Karpas-422 (cell line): ENCODE data around the gene TSNAX. TPM values are rescaled to one million over a fixed set of nuclear protein-coding genes. Genes with fewer than 3 reads are reported as not detected.
"Not testable (repeated sequence)": the region's sequence is repeated elsewhere in the genome, so short reads cannot be mapped to it uniquely, and the experiment has no call there.

Experiments used
- DNase-seq: peaks from one replicate; pipeline ENCODE4 v3.0.0-alpha.2; 2015
- H2AFZ ChIP-seq: fragments of 200-600 bp; sonication (generic); 2 replicates; pipeline ENCODE4 v1.6.1; 2014; ENCODE audit warnings: antibody characterized with exemption, low read length, mixed read lengths
- H3K27ac ChIP-seq: fragments of 200-600 bp; sonication (generic); 2 replicates; pipeline ENCODE4 v1.5.1; 2014; ENCODE audit warnings: mild to moderate bottlenecking, low read length, moderate library complexity
- H3K27me3 ChIP-seq: fragments of 200-600 bp; sonication (generic); 2 replicates; pipeline ENCODE4 v1.6.1; 2014; ENCODE audit warnings: low read length, mixed read lengths
- H3K36me3 ChIP-seq: fragments of 200-600 bp; sonication (generic); 2 replicates; pipeline ENCODE4 v1.6.1; 2014; ENCODE audit warnings: low read length, mixed read lengths; ENCODE audit not compliant: insufficient read depth
- H3K4me1 ChIP-seq: fragments of 200-600 bp; sonication (generic); 2 replicates; pipeline ENCODE4 v1.6.1; 2014; ENCODE audit warnings: mild to moderate bottlenecking, low read length, mixed read lengths
- H3K4me2 ChIP-seq: fragments of 200-600 bp; sonication (generic); 2 replicates; pipeline ENCODE4 v1.6.1; 2014; ENCODE audit warnings: low read length, low read depth, mild to moderate bottlenecking; ENCODE audit not compliant: poor library complexity, severe bottlenecking
- H3K4me3 ChIP-seq: fragments of 200-600 bp; sonication (generic); 2 replicates; pipeline ENCODE4 v1.5.1; 2014; ENCODE audit warnings: mild to moderate bottlenecking, antibody characterized with exemption, low read length, mixed read lengths
- H3K79me2 ChIP-seq: fragments of 200-600 bp; sonication (generic); 2 replicates; pipeline ENCODE4 v1.6.1; 2014; ENCODE audit warnings: mild to moderate bottlenecking, low read length, mixed read lengths
- H3K9ac ChIP-seq: fragments of 200-600 bp; sonication (generic); 2 replicates; pipeline ENCODE4 v1.6.0; 2014; ENCODE audit warnings: low read length
- H3K9me2 ChIP-seq: fragments of 200-600 bp; sonication (generic), shearing (Covaris generic); replicated peaks from 2 replicates; pipeline ENCODE4 v1.6.0; 2014; ENCODE audit warnings: mild to moderate bottlenecking, low read length, moderate library complexity; ENCODE audit not compliant: insufficient read depth
- H3K9me3 ChIP-seq: fragments of 300-700, 200-600 bp; sonication (generic); 2 replicates; pipeline ENCODE4 v1.6.1; 2014; ENCODE audit warnings: low read length, mixed read lengths
- H4K20me1 ChIP-seq: fragments of 200-600 bp; sonication (generic); 2 replicates; pipeline ENCODE4 v1.6.1; 2014; ENCODE audit warnings: mild to moderate bottlenecking, antibody characterized with exemption, low read length, low read depth; ENCODE audit not compliant: insufficient read depth
- total RNA-seq: library from RNA; depleted of rRNA; stranded (reverse); fragments of >200 nt; shearing (Covaris generic); gene quantifications from 2 replicates; pipeline ENCODE4 v1.2.3, GENCODE V29; 2014; ENCODE audit warnings: low replicate concordance

Gene TSNAX
- total RNA-seq, 1 experiment from 2014 or later = 45.4 TPM

GRCh38 chr1:231557898-231558707, 29.6 kb downstream of the TSNAX start:
- no peaks in the 10 kb centered on the region for H3K27me3 ChIP-seq
- no peak for DNase-seq
- H3K79me2 ChIP-seq = peaks cover 76% of the 10 kb centered on the region
- H4K20me1 ChIP-seq = no peaks in the 10 kb centered on the region
- no peaks in the 10 kb centered on the region for H3K4me1 ChIP-seq
- H3K4me2 ChIP-seq = no peak overlapping the region
- H3K36me3 ChIP-seq = peaks cover 25% of the 10 kb centered on the region
- no peak overlapping the region for H3K4me3 ChIP-seq
- no peaks in the 10 kb centered on the region for H3K9me3 ChIP-seq
- no peak overlapping the region for H3K9ac ChIP-seq
- H3K27ac ChIP-seq = no peak overlapping the region
- no peaks in the 10 kb centered on the region for H3K9me2 ChIP-seq
- H2AFZ ChIP-seq = no peak overlapping the region

GRCh38 chr1:231558708-231559185, 30.3 kb downstream of the TSNAX start:
- Histone ChIP-seq H3K4me2 (no peak overlapping the region), H4K20me1 (no peaks in the 10 kb centered on the region), H3K9me3 (no peaks in the 10 kb centered on the region), H3K36me3 (peaks cover 25% of the 10 kb centered on the region), H3K9ac (no peak overlapping the region), H3K79me2 (peaks cover 75% of the 10 kb centered on the region), H3K27ac (no peak overlapping the region), H2AFZ (no peak overlapping the region), H3K4me3 (no peak overlapping the region), H3K4me1 (no peaks in the 10 kb centered on the region), H3K9me2 (no peaks in the 10 kb centered on the region), H3K27me3 (no peaks in the 10 kb centered on the region)
- DNase-seq = no peak

- Histone ChIP-seq H3K27ac (no peak overlapping the region), H3K36me3 (peaks cover 32% of the 10 kb centered on the region), H3K9me2 (no peaks in the 10 kb centered on the region), H2AFZ (no peak overlapping the region), H3K4me3 (no peak overlapping the region), H3K4me2 (no peak overlapping the region), H3K27me3 (no peaks in the 10 kb centered on the region), H3K9me3 (no peaks in the 10 kb centered on the region), H3K9ac (no peak overlapping the region), H3K4me1 (no peaks in the 10 kb centered on the region), H3K79me2 (peaks cover 49% of the 10 kb centered on the region), H4K20me1 (no peaks in the 10 kb centered on the region)
- no peak for DNase-seq
These were observed 33.3 kb downstream of the TSNAX start for GRCh38 chr1:231561647-231562383.

GRCh38 chr1:231563247-231563646, 34.8 kb downstream of the TSNAX start:
- no peaks in the 10 kb centered on the region for H3K9me3 ChIP-seq
- H2AFZ ChIP-seq = no peak overlapping the region
- H3K36me3 ChIP-seq = peaks cover 32% of the 10 kb centered on the region
- no peaks in the 10 kb centered on the region for H3K9me2 ChIP-seq
- H3K79me2 ChIP-seq = peaks cover 35% of the 10 kb centered on the region
- H3K4me1 ChIP-seq = no peaks in the 10 kb centered on the region
- H3K27me3 ChIP-seq = no peaks in the 10 kb centered on the region
- H4K20me1 ChIP-seq = no peaks in the 10 kb centered on the region
- H3K4me2 ChIP-seq = no peak overlapping the region
- no peak overlapping the region for H3K27ac ChIP-seq
- H3K4me3 ChIP-seq = no peak overlapping the region
- DNase-seq = no peak
- H3K9ac ChIP-seq = no peak overlapping the region

- no peak for DNase-seq
- no peak overlapping the region for H3K27ac ChIP-seq
- no peaks in the 10 kb centered on the region for H3K27me3 ChIP-seq
- H3K9me2 ChIP-seq = no peaks in the 10 kb centered on the region
- no peak overlapping the region for H2AFZ ChIP-seq
- H3K9ac ChIP-seq = no peak overlapping the region
- H3K36me3 ChIP-seq = peaks cover 32% of the 10 kb centered on the region
- H3K9me3 ChIP-seq = no peaks in the 10 kb centered on the region
- H4K20me1 ChIP-seq = no peaks in the 10 kb centered on the region
- no peak overlapping the region for H3K4me3 ChIP-seq
- no peak overlapping the region for H3K4me2 ChIP-seq
- H3K79me2 ChIP-seq = peaks cover 29% of the 10 kb centered on the region
- H3K4me1 ChIP-seq = no peaks in the 10 kb centered on the region
These were observed 35.9 kb downstream of the TSNAX start for GRCh38 chr1:231564373-231564772.

GRCh38 chr1:231566496-231566895, 38.0 kb downstream of the TSNAX start:
- peaks cover 20% of the 10 kb centered on the region for H3K79me2 ChIP-seq
- no peaks in the 10 kb centered on the region for H3K27me3 ChIP-seq
- peaks cover 30% of the 10 kb centered on the region for H3K36me3 ChIP-seq
- no peak overlapping the region for H3K27ac ChIP-seq
- no peaks in the 10 kb centered on the region for H3K4me1 ChIP-seq
- no peak overlapping the region for H3K4me2 ChIP-seq
- no peak overlapping the region for H3K9ac ChIP-seq
- no peaks in the 10 kb centered on the region for H3K9me3 ChIP-seq
- no peaks in the 10 kb centered on the region for H3K9me2 ChIP-seq
- no peak for DNase-seq
- no peak overlapping the region for H2AFZ ChIP-seq
- H4K20me1 ChIP-seq = no peaks in the 10 kb centered on the region
- H3K4me3 ChIP-seq = no peak overlapping the region

- H3K27me3 ChIP-seq, H4K20me1 ChIP-seq, H3K9ac ChIP-seq, H3K9me2 ChIP-seq, H3K79me2 ChIP-seq, H3K9me3 ChIP-seq, H3K4me1 ChIP-seq, DNase-seq, H3K4me2 ChIP-seq, H3K4me3 ChIP-seq, H3K27ac ChIP-seq, H3K36me3 ChIP-seq, H2AFZ ChIP-seq: not testable (repeated sequence)
These were observed 41.8 kb downstream of the TSNAX start for GRCh38 chr1:231570262-231570661.

- Histone ChIP-seq H3K4me2 (no peak overlapping the region), H3K27ac (no peak overlapping the region), H3K27me3 (no peaks in the 10 kb centered on the region), H3K9me2 (no peaks in the 10 kb centered on the region), H3K9ac (no peak overlapping the region), H3K4me3 (no peak overlapping the region), H3K79me2 (no peaks in the 10 kb centered on the region), H3K4me1 (no peaks in the 10 kb centered on the region), H3K9me3 (no peaks in the 10 kb centered on the region), H4K20me1 (no peaks in the 10 kb centered on the region), H2AFZ (no peak overlapping the region), H3K36me3 (no peaks in the 10 kb centered on the region)
- no peak for DNase-seq
These were observed 43.4 kb downstream of the TSNAX start for GRCh38 chr1:231571904-231572303.
